Activated B cell treated with CpG ODN at 0.5 μM for 24 hours (primary cell): ENCODE measurements around the gene GPR146. TPM values are rescaled to one million over a fixed set of nuclear protein-coding genes. Genes with fewer than 3 reads are reported as not detected.

Experiments
- ATAC-seq: fragments of 200-7000 bp; cut with Tn5 transposase; one replicate; pipeline ENCODE4 v1.10.0; 2021; ENCODE audit warnings: low read depth, mild to moderate bottlenecking, moderate library complexity
- CTCF ChIA-PET: fragments of 350-600 bp; sonication (Branson Sonifier 250); formaldehyde crosslinking; loops from one replicate; lab custom pipeline; 2021; ENCODE audit warnings: antibody characterized with exemption; lab: Charles Lee
- POLR2A ChIA-PET: fragments of 350-600 bp; sonication (Branson Sonifier 250); formaldehyde crosslinking; loops from one replicate; lab custom pipeline; 2021; ENCODE audit warnings: antibody characterized with exemption; lab: Charles Lee
- DNase-seq: peaks from one replicate; pipeline ENCODE4 v3.0.0; 2022
- H3K27ac Mint-ChIP-seq: one replicate; pipeline ENCODE4 v1.8.0; 2020; ENCODE audit warnings: mixed read lengths
- H3K27me3 Mint-ChIP-seq: one replicate; pipeline ENCODE4 v1.8.0; 2021; ENCODE audit warnings: mixed read lengths
- H3K36me3 Mint-ChIP-seq: one replicate; pipeline ENCODE4 v1.8.0; 2021; ENCODE audit warnings: low read depth, mixed read lengths
- H3K4me1 Mint-ChIP-seq: one replicate; pipeline ENCODE4 v1.8.0; 2021; ENCODE audit warnings: mixed read lengths
- H3K4me3 Mint-ChIP-seq: one replicate; pipeline ENCODE4 v1.8.0; 2020; ENCODE audit warnings: mild to moderate bottlenecking, mixed read lengths
- H3K9me3 Mint-ChIP-seq: one replicate; pipeline ENCODE4 v1.8.0; 2020; ENCODE audit warnings: mixed read lengths
- intact Hi-C: fragments of 100-400 bp; cut with micrococcal nuclease; formaldehyde crosslinking; loops from one replicate; pipeline ENCODE4 v1.15.1; 2024
- total RNA-seq: library from RNA; stranded (reverse); gene quantifications from 2 replicates; pipeline ENCODE4 v1.2.3, GENCODE V29; 2022
- TF ChIP-seq, protein P1 (sequence below): fragments of 200-600 bp; IDR thresholded peaks from one replicate; pipeline ENCODE4 v1.8.0; 2022; ENCODE audit warnings: antibody characterized with exemption, mild to moderate bottlenecking

Gene GPR146
- total RNA-seq, 1 donor from 2014 or later, result 6.9 TPM

DNA sequence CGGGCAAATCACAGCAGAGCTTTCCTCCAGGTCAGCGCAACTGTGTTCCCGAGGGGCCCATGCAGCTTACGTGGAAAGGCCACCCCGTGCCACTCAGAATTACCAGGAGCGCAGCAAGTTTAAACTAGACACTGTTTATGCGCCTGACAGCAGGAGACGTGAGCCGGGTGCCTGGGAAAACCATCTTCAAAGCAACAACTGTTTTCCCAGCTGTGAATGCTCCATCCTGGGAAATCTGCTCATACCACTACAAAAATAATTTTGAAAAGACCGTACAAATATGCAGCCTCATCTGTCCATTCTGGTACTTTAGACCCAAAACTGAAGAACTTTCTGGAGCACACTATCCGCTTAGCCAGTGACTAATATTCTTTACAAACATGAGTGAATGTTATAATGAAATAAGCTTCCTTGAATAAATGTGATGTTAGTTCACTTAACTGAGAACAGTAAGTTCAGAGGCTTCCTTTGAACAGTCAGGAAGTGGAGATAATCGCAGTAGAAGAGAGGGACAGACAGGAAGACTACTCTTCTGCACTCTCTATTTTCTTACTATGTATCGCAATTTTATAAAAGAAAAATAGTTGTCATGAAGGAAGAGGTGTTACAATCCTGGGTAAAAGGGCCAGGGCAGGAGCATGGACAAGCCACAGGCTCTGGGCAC, 60.3 kb downstream of the GPR146 start:
- peaks cover 13% of the 10 kb centered on the region for H3K27me3 Mint-ChIP-seq
- peaks cover 30% of the 10 kb centered on the region for H3K4me1 Mint-ChIP-seq
- no peak overlapping the region for H3K4me3 Mint-ChIP-seq
- intact Hi-C loops, result no loop called here
- H3K9me3 Mint-ChIP-seq, result no peaks in the 10 kb centered on the region
- TF ChIP-seq, protein P1, sequence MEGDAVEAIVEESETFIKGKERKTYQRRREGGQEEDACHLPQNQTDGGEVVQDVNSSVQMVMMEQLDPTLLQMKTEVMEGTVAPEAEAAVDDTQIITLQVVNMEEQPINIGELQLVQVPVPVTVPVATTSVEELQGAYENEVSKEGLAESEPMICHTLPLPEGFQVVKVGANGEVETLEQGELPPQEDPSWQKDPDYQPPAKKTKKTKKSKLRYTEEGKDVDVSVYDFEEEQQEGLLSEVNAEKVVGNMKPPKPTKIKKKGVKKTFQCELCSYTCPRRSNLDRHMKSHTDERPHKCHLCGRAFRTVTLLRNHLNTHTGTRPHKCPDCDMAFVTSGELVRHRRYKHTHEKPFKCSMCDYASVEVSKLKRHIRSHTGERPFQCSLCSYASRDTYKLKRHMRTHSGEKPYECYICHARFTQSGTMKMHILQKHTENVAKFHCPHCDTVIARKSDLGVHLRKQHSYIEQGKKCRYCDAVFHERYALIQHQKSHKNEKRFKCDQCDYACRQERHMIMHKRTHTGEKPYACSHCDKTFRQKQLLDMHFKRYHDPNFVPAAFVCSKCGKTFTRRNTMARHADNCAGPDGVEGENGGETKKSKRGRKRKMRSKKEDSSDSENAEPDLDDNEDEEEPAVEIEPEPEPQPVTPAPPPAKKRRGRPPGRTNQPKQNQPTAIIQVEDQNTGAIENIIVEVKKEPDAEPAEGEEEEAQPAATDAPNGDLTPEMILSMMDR, result no peak
- ChIA-PET CTCF (interaction anchor here (1.6 to 2.4 kb wide), 3 partner anchors 17 to 112 kb away, joined by 6 to 8 read pairs (median 7); partner anchors contain the start of gene GPER1), POLR2A (interaction anchor here (0.6 to 1.5 kb wide), 3 partner anchors 8 to 100 kb away, joined by 3 to 4 read pairs (median 3); partner anchors contain the start of gene ZFAND2A)
- no peak for ATAC-seq
- H3K27ac Mint-ChIP-seq, result no peak overlapping the region
- DNase-seq, result no peak
- H3K36me3 Mint-ChIP-seq, result peaks cover under 1% of the 10 kb centered on the region

DNA sequence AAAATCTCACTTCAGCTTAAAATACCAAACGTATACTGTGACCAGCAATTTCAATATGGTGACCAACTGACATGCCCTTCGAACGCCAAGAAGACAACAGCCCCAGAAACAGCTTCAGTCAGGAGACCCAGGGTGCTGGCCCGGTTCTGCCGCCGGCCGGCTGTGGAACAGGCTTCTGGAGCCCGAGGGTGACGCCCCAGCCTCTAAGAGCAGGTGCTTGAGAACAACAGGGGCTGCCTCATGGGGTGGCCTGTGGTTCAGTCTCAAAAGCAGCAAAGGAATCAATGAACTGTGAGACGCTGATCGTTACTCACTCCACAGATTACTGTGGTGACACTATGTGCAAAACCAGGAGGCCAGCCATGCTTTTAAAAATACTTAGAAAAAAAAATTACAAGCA, 60.8 kb downstream of the GPR146 start:
- peak overlapping the region; percentile 38 for H3K4me3 Mint-ChIP-seq
- intact Hi-C loops, result no loop called here
- no peaks in the 10 kb centered on the region for H3K36me3 Mint-ChIP-seq
- POLR2A ChIA-PET, result interaction anchor here (0.6 to 1.5 kb wide), 2 partner anchors 55 to 101 kb away, joined by 3 to 4 read pairs; partner anchors contain the start of gene ZFAND2A
- H3K27ac Mint-ChIP-seq, result no peak overlapping the region
- peaks cover 30% of the 10 kb centered on the region for H3K4me1 Mint-ChIP-seq
- peak; percentile 71 for ATAC-seq
- DNase-seq, result no peak
- TF ChIP-seq, protein P1, result no peak
- peaks cover 13% of the 10 kb centered on the region for H3K27me3 Mint-ChIP-seq
- no peaks in the 10 kb centered on the region for H3K9me3 Mint-ChIP-seq
- CTCF ChIA-PET, result interaction anchor here (1.6 kb wide), 1 partner anchor 18 kb away, joined by 8 read pairs; the partner anchor contains the start of gene GPER1

DNA sequence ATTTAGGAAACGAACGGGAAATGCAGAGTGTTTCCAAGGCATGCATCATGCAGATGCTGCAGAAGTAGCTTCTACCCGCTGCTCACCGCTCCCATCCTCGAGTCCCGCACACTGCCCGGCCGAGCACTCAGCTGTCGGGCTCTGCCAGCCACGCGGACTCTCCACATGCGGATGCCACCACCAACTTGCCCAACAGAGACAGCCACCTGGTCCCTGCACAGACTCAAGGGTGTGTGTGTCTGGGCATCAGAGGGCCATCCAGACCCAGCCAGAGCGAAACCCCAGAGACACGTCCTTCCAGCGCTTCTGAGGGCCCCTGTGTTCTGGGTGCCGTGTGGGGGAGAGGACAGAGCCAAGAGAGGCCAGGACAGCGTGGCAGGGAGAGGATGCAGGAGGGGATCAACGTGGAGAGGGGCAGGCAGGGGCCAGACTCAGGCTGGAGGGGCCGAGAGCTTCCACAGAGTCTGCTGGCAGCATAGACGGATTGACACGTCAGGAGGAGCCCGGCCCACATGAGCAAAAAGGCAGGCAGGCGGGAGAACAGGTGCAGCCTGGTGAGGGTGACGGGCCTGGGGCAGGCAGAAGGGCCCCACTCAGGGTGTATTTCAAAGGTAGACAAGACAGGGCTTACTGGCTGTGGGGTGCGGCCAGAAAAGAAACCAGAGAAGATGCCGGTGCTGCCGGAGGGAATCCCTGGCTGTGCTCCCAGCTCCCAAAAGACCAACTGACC, 61.9 kb downstream of the GPR146 start:
- intact Hi-C loops, result no loop called here
- peaks cover 13% of the 10 kb centered on the region for H3K27me3 Mint-ChIP-seq
- H3K9me3 Mint-ChIP-seq, result no peaks in the 10 kb centered on the region
- no peak overlapping the region for H3K27ac Mint-ChIP-seq
- TF ChIP-seq, protein P1, result no peak
- H3K4me1 Mint-ChIP-seq, result peaks cover 30% of the 10 kb centered on the region
- H3K36me3 Mint-ChIP-seq, result no peaks in the 10 kb centered on the region
- POLR2A ChIA-PET, result interaction anchor here (1.0 kb wide), 1 partner anchor 20 kb away, joined by 3 read pairs; no protein-coding TSS in a partner anchor
- H3K4me3 Mint-ChIP-seq, result no peak overlapping the region
- ATAC-seq, result no peak
- no peak for DNase-seq
- CTCF ChIA-PET, result no interaction called here

DNA sequence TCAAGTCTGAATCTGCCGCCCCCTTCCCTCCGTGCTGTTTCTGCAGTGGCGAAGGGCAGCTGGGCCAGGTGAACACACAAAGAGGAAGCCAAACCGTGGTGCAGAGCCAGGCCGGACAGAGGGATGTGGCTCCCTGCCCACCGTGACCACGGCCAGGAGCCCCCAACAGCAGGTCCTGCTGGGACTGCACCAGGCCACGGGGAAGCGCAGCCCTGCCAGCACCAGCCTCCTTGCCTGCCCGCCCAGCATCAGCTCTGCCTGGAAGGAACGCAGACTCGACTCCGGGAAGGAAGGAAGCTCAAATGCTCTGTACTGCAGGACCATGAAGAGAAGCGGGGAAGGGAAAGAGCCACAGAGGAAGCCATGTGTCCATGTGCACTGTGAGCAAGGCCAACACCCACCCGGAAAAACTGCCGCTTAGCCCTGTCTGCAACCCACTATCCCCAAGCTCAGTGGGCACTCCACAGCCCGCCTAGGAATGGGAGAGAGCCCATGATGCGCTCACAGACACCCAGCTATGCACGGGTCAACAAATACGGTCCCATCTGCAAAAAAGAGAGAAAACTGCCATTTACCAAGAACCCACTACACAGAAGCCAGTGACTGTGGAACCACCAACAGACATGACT, 62.6 kb downstream of the GPR146 start:
- intact Hi-C loops, result no loop called here
- POLR2A ChIA-PET, result interaction anchor here (1.0 kb wide), 1 partner anchor 21 kb away, joined by 3 read pairs; no protein-coding TSS in a partner anchor
- no peak for ATAC-seq
- Mint-ChIP-seq H3K4me3 (no peak overlapping the region), H3K36me3 (no peaks in the 10 kb centered on the region), H3K27me3 (peaks cover 13% of the 10 kb centered on the region), H3K9me3 (no peaks in the 10 kb centered on the region), H3K4me1 (peaks cover 30% of the 10 kb centered on the region), H3K27ac (no peak overlapping the region)
- TF ChIP-seq, protein P1, result no peak
- DNase-seq, result no peak
- CTCF ChIA-PET, result no interaction called here
